OCI-LY1 (cell line): ENCODE measurements around the gene HSD11B1L.

Source experiments
- EZH2 ChIP-seq: fragments of 200-600 bp; sonication (generic), shearing (Covaris generic); IDR thresholded peaks from 2 replicates; pipeline ENCODE4 v1.8.0; 2017; ENCODE audit warnings: borderline replicate concordance, mixed run types, mild to moderate bottlenecking, antibody characterized with exemption, low read length, moderate library complexity, mixed read lengths
- TF ChIP-seq, protein P1 (sequence below): fragments of 200-600 bp; sonication (generic), shearing (Covaris generic); IDR thresholded peaks from 2 replicates; pipeline ENCODE4 v1.5.1; 2017; ENCODE audit warnings: mild to moderate bottlenecking, antibody characterized with exemption, low read length, moderate library complexity, mixed read lengths

DNA sequence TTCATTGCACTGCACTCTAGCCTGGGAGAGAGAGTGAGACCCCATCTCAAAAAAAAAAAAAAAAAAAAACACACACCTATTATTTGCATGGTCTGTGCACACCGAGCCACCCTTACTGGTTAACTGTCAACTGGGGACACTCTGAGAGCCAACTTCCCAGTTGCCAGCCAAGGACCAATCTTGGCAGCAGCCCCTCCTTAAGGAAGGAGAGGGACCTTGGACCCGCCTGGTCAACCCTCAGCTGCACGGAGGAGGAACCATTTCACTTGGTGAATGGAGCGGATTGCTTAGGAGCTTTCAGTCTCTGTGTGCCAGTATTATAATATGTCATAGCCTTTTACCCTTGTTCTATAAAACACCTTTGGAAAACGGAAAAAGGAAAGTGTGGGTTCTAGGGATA is 25.4 kb upstream of the HSD11B1L start:
- TF ChIP-seq, protein P1, sequence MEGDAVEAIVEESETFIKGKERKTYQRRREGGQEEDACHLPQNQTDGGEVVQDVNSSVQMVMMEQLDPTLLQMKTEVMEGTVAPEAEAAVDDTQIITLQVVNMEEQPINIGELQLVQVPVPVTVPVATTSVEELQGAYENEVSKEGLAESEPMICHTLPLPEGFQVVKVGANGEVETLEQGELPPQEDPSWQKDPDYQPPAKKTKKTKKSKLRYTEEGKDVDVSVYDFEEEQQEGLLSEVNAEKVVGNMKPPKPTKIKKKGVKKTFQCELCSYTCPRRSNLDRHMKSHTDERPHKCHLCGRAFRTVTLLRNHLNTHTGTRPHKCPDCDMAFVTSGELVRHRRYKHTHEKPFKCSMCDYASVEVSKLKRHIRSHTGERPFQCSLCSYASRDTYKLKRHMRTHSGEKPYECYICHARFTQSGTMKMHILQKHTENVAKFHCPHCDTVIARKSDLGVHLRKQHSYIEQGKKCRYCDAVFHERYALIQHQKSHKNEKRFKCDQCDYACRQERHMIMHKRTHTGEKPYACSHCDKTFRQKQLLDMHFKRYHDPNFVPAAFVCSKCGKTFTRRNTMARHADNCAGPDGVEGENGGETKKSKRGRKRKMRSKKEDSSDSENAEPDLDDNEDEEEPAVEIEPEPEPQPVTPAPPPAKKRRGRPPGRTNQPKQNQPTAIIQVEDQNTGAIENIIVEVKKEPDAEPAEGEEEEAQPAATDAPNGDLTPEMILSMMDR = no peak
- no peak for TF ChIP-seq EZH2
